OCI-LY1 (cell line): ENCODE results near the gene PSD2.

Source experiments
- H2AFZ ChIP-seq: fragments of 200-600 bp; sonication (generic), shearing (Covaris generic); 2 replicates; pipeline ENCODE4 v1.6.0; 2014; ENCODE audit warnings: antibody characterized with exemption, mild to moderate bottlenecking, low read length
- H3F3A ChIP-seq: fragments of 200-600 bp; sonication (generic), shearing (Covaris generic); 2 replicates; pipeline ENCODE4 v1.6.0; 2014; ENCODE audit warnings: mild to moderate bottlenecking, antibody characterized with exemption, low read length, moderate library complexity; ENCODE audit not compliant: insufficient read depth
- H3K27ac ChIP-seq: fragments of 200-600 bp; sonication (generic); 2 replicates; pipeline ENCODE4 v1.5.1; 2014; ENCODE audit warnings: low read length, mixed run types, mild to moderate bottlenecking, low read depth; ENCODE audit not compliant: poor library complexity, severe bottlenecking
- H3K27me3 ChIP-seq: fragments of 200-600 bp; sonication (generic); 2 replicates; pipeline ENCODE4 v1.6.0; 2014; ENCODE audit warnings: antibody characterized with exemption, mild to moderate bottlenecking, low read length, moderate library complexity; ENCODE audit not compliant: insufficient read depth
- H3K36me3 ChIP-seq: fragments of 200-600 bp; sonication (generic); 2 replicates; pipeline ENCODE4 v1.6.1; 2014; ENCODE audit warnings: mild to moderate bottlenecking, antibody characterized with exemption, low read length, moderate library complexity, mixed read lengths; ENCODE audit not compliant: insufficient read depth
- H3K4me1 ChIP-seq: fragments of 200-600 bp; sonication (generic); 2 replicates; pipeline ENCODE4 v1.5.1; 2014; ENCODE audit warnings: mild to moderate bottlenecking, low read length, moderate library complexity; ENCODE audit not compliant: insufficient read depth, severe bottlenecking
- H3K4me2 ChIP-seq: fragments of 200-600 bp; sonication (generic), shearing (Covaris generic); 2 replicates; pipeline ENCODE4 v1.6.1; 2014; ENCODE audit warnings: low read length
- H3K4me3 ChIP-seq: fragments of 200-600 bp; sonication (generic); 2 replicates; pipeline ENCODE4 v1.5.1; 2014; ENCODE audit warnings: low read length, low read depth, mild to moderate bottlenecking, mixed read lengths; ENCODE audit not compliant: poor library complexity, severe bottlenecking
- H3K79me2 ChIP-seq: fragments of 200-600 bp; shearing (Covaris generic); 2 replicates; pipeline ENCODE4 v1.6.1; 2016; ENCODE audit warnings: mixed run types, low read length, mixed read lengths; ENCODE audit not compliant: insufficient read depth
- H3K9ac ChIP-seq: fragments of 200-600 bp; sonication (generic), shearing (Covaris generic); 2 replicates; pipeline ENCODE4 v1.6.1; 2014; ENCODE audit warnings: mild to moderate bottlenecking, low read length, mixed read lengths
- H3K9me2 ChIP-seq: fragments of 200-600 bp; sonication (generic), shearing (Covaris generic); 2 replicates; pipeline ENCODE4 v1.6.1; 2014; ENCODE audit warnings: low read depth, mild to moderate bottlenecking, low read length, mixed read lengths
- H3K9me3 ChIP-seq: fragments of 200-600 bp; shearing (Covaris generic); 2 replicates; pipeline ENCODE4 v1.6.1; 2014; ENCODE audit warnings: low read length, mixed read lengths
- H4K20me1 ChIP-seq: fragments of 200-600 bp; sonication (generic), shearing (Covaris generic); 2 replicates; pipeline ENCODE4 v1.6.0; 2016; ENCODE audit warnings: mild to moderate bottlenecking, low read length; ENCODE audit not compliant: insufficient read depth
- EZH2 ChIP-seq: fragments of 200-600 bp; sonication (generic), shearing (Covaris generic); IDR thresholded peaks from 2 replicates; pipeline ENCODE4 v1.8.0; 2017; ENCODE audit warnings: borderline replicate concordance, mixed run types, mild to moderate bottlenecking, antibody characterized with exemption, low read length, moderate library complexity, mixed read lengths
- TF ChIP-seq, protein P1 (sequence below): fragments of 200-600 bp; sonication (generic), shearing (Covaris generic); IDR thresholded peaks from 2 replicates; pipeline ENCODE4 v1.5.1; 2017; ENCODE audit warnings: mild to moderate bottlenecking, antibody characterized with exemption, low read length, moderate library complexity, mixed read lengths

PSD2 gene

DNA sequence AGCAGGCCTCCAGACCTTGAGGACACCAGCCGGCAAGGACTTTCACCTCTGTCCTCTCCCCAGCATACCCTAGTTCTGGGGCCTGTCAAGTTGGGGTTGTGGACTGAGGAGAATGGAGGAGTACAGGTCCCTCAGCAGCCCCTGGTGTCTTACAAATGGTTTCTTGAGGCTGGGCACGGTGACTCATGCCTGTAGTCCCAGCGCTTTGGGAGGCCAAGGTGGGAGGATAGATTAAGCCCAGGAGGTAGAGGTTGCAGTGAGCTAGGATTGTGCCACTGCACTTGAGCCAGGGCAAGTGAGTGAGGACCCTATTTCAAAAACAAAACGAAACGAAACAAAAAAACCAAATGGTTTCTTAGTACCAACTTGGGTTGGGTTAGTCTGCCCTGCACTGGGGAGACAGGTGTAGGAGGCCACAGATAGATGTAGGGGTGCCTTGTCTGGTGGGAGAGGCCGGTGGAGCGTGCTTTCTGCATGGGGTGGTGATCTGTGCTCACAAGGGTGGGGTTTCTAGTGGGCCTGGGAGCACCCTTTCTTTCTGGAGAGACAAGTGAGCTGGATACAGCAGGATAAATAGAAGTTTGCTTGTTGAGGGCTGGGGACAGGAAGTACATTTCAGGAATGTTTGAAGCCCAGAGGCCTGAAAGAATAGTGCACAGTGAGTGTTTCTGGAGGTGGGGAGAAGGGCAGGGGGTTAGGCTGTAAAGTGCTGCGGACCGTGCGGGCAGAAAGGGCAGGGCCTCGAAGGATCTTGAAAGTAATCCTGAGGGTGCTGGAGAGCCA is 37.7 kb upstream of the PSD2 start:
- Histone ChIP-seq H3K4me3 (no peak overlapping the region), H3K79me2 (no peaks in the 10 kb centered on the region), H3K9ac (no peak overlapping the region), H3K36me3 (no peaks in the 10 kb centered on the region), H3K27ac (no peak overlapping the region), H3K9me2 (no peaks in the 10 kb centered on the region), H3K4me2 (no peak overlapping the region), H2AFZ (no peak overlapping the region), H4K20me1 (no peaks in the 10 kb centered on the region), H3K9me3 (no peaks in the 10 kb centered on the region), H3K4me1 (peaks cover 40% of the 10 kb centered on the region), H3F3A (peaks cover 5% of the 10 kb centered on the region; the same call in 1 of the 2 replicates), H3K27me3 (0 out of 2 replicates have a peak, but pooled peaks cover 5% of the 10 kb centered on the region)
- TF ChIP-seq EZH2 = no peak
- TF ChIP-seq, protein P1, sequence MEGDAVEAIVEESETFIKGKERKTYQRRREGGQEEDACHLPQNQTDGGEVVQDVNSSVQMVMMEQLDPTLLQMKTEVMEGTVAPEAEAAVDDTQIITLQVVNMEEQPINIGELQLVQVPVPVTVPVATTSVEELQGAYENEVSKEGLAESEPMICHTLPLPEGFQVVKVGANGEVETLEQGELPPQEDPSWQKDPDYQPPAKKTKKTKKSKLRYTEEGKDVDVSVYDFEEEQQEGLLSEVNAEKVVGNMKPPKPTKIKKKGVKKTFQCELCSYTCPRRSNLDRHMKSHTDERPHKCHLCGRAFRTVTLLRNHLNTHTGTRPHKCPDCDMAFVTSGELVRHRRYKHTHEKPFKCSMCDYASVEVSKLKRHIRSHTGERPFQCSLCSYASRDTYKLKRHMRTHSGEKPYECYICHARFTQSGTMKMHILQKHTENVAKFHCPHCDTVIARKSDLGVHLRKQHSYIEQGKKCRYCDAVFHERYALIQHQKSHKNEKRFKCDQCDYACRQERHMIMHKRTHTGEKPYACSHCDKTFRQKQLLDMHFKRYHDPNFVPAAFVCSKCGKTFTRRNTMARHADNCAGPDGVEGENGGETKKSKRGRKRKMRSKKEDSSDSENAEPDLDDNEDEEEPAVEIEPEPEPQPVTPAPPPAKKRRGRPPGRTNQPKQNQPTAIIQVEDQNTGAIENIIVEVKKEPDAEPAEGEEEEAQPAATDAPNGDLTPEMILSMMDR = no peak

DNA sequence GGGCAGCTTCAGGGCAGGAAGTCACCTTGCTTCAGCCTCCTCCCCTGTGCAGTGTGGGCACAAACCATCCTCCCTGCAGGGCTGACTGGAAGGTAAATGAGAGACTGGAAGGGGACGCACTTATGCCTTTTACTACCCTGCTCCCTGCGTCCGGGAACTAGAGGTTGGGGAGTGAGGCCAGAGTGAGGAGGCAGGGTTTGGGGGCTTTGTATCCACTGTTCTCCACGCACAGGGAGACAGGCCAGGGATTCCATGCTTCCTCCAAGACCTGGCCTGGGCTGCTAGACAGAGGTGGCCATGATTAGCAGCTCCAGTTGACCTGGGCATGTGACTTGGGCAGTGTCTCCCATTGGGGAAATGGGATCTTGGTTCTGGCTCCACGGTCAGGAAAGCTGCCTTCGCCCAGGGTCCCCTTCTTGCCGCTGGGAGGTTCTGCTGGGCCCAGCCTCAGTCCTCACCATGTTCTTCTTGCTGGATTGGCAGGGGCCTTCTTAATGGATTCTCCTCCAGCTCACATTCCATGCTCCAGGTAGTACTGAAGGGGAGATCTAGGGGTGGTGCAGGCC is 37.0 kb upstream of the PSD2 start:
- H3K79me2 ChIP-seq = no peaks in the 10 kb centered on the region
- H3K4me3 ChIP-seq = no peak overlapping the region
- H4K20me1 ChIP-seq = no peaks in the 10 kb centered on the region
- H3K4me1 ChIP-seq = peaks cover 37% of the 10 kb centered on the region
- H3K9me2 ChIP-seq = no peaks in the 10 kb centered on the region
- H3K27ac ChIP-seq = no peak overlapping the region
- H3K4me2 ChIP-seq = no peak overlapping the region
- no peak overlapping the region for H2AFZ ChIP-seq
- TF ChIP-seq EZH2 = no peak
- TF ChIP-seq, protein P1 = no peak
- H3K27me3 ChIP-seq = peaks cover 5% of the 10 kb centered on the region; the same call in 1 of the 2 replicates
- H3K36me3 ChIP-seq = no peaks in the 10 kb centered on the region
- H3K9me3 ChIP-seq = no peaks in the 10 kb centered on the region
- peaks cover 5% of the 10 kb centered on the region; the same call in 1 of the 2 replicates for H3F3A ChIP-seq
- no peak overlapping the region for H3K9ac ChIP-seq

DNA sequence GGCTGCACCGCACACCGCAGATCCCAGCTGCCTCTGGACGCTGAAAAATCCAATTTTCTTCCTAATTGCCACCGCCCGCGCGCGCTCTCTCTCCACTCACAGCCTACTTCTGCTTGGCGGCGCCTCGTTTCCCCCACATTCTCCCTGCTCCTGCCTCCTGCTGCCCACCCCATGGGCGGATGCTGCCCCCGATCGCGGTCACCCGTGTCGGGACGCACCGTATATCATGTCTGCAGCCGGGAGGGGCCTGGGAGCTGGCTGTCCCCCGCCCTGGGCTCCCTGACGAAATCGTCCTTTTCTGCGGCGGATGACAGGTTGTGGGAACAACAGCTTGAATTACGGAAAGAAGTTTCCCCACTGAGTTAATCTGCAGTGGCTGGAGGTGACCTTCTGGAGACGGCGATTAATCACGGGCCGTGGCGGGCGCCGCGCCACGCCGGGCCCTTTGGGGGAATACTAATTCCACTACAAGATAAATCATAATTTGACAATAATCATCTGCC is 36.3 kb upstream of the PSD2 start:
- no peak overlapping the region for H3K4me2 ChIP-seq
- H3K36me3 ChIP-seq = no peaks in the 10 kb centered on the region
- H3K9me2 ChIP-seq = no peaks in the 10 kb centered on the region
- no peaks in the 10 kb centered on the region for H3K79me2 ChIP-seq
- H3F3A ChIP-seq = peaks cover 5% of the 10 kb centered on the region; the same call in 1 of the 2 replicates
- no peaks in the 10 kb centered on the region for H4K20me1 ChIP-seq
- no peak overlapping the region for H3K27ac ChIP-seq
- H2AFZ ChIP-seq = no peak overlapping the region
- peaks cover 43% of the 10 kb centered on the region for H3K4me1 ChIP-seq
- TF ChIP-seq, protein P1 = no peak
- H3K9me3 ChIP-seq = no peaks in the 10 kb centered on the region
- no peak overlapping the region for H3K9ac ChIP-seq
- peaks cover 5% of the 10 kb centered on the region; the same call in 1 of the 2 replicates for H3K27me3 ChIP-seq
- H3K4me3 ChIP-seq = no peak overlapping the region
